ENCODE measurements around the gene HEYL. TPM values are rescaled to one million over a fixed set of nuclear protein-coding genes. Genes with fewer than 3 reads are reported as not detected.
"Not testable (repeated sequence)": the region's sequence is repeated elsewhere in the genome, so short reads cannot be mapped to it uniquely, and the experiment has no call there.

Gene HEYL
- total and polyA plus RNA-seq, 4 donors, result 7.6 to 19.6 (median 10.9) TPM

- no peak for DNase-seq
- 76 to 78% methylated on average over 6 of the region's 6 CpGs for WGBS, 2 donors
- TF ChIP-seq, protein P1, sequence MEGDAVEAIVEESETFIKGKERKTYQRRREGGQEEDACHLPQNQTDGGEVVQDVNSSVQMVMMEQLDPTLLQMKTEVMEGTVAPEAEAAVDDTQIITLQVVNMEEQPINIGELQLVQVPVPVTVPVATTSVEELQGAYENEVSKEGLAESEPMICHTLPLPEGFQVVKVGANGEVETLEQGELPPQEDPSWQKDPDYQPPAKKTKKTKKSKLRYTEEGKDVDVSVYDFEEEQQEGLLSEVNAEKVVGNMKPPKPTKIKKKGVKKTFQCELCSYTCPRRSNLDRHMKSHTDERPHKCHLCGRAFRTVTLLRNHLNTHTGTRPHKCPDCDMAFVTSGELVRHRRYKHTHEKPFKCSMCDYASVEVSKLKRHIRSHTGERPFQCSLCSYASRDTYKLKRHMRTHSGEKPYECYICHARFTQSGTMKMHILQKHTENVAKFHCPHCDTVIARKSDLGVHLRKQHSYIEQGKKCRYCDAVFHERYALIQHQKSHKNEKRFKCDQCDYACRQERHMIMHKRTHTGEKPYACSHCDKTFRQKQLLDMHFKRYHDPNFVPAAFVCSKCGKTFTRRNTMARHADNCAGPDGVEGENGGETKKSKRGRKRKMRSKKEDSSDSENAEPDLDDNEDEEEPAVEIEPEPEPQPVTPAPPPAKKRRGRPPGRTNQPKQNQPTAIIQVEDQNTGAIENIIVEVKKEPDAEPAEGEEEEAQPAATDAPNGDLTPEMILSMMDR (IDR thresholded peaks at IDR 0.05; ENCODE audit: control extremely low read depth, extremely low read depth), result no peak
- no peak for ATAC-seq (ENCODE audit: insufficient read depth, low FRiP score)
- Histone ChIP-seq H3K4me3 (no peak overlapping the region), H3K27ac (ENCODE audit: low read depth in 1 of 2, low read length in 1 of 2) (no peak overlapping the region), H3K36me3 (ENCODE audit: control insufficient read depth in 4 of 4, insufficient read depth in 4 of 4, low read length in 4 of 4) (no peaks in the 10 kb centered on the region), H3K27me3 (ENCODE audit: control insufficient read depth in 3 of 3, insufficient read depth in 3 of 3, low read length in 2 of 3) (no peaks in the 10 kb centered on the region), H3K9me3 (ENCODE audit: control insufficient read depth in 4 of 4, insufficient read depth in 3 of 4, low read length in 3 of 4) (peaks cover 0 to 2% (median 0%) of the 10 kb centered on the region in 4 donors), H3K9ac (ENCODE audit: insufficient read depth in 1 of 2, low read length in 2 of 2) (no peak overlapping the region), H3K4me1 (ENCODE audit: control insufficient read depth in 5 of 5, insufficient read depth in 5 of 5, low read length in 5 of 5) (peaks cover 0 to 4% (median 0%) of the 10 kb centered on the region in 5 donors)
Observed at GRCh38 chr1:39613250-39613649, 26.2 kb downstream of the HEYL start.

- H3K9ac ChIP-seq (ENCODE audit: insufficient read depth in 1 of 2, low read length in 2 of 2), result no peak overlapping the region
- H3K4me1 ChIP-seq (ENCODE audit: control insufficient read depth in 5 of 5, insufficient read depth in 5 of 5, low read length in 5 of 5), result peaks cover 0 to 4% (median 0%) of the 10 kb centered on the region in 5 donors
- no peak overlapping the region for H3K27ac ChIP-seq (ENCODE audit: low read depth in 1 of 2, low read length in 1 of 2)
- no peaks in the 10 kb centered on the region for H3K27me3 ChIP-seq (ENCODE audit: control insufficient read depth in 3 of 3, insufficient read depth in 3 of 3, low read length in 2 of 3)
- H3K36me3 ChIP-seq (ENCODE audit: control insufficient read depth in 4 of 4, insufficient read depth in 4 of 4, low read length in 4 of 4), result no peaks in the 10 kb centered on the region
- TF ChIP-seq, protein P1 (IDR thresholded peaks at IDR 0.05; ENCODE audit: control extremely low read depth, extremely low read depth), result peak; percentile 50
- no peaks in the 10 kb centered on the region for H3K9me3 ChIP-seq (ENCODE audit: control insufficient read depth in 4 of 4, insufficient read depth in 3 of 4, low read length in 3 of 4)
- no peak overlapping the region for H3K4me3 ChIP-seq
- WGBS, 2 donors, result 41 to 46% methylated on average over 42 of the region's 42 CpGs
- DNase-seq (peak; percentile 29 to 58 (median 50)), ATAC-seq (ENCODE audit: insufficient read depth, low FRiP score) (peak; percentile 76)
Observed at GRCh38 chr1:39609618-39610331, 29.7 kb downstream of the HEYL start.

GRCh38 chr1:39608921-39609320 is 30.5 kb downstream of the HEYL start:
- Histone ChIP-seq H3K27me3 (ENCODE audit: control insufficient read depth in 3 of 3, insufficient read depth in 3 of 3, low read length in 2 of 3) (peaks cover 0 to 2% (median 2%) of the 10 kb centered on the region in 3 donors), H3K27ac (ENCODE audit: low read depth in 1 of 2, low read length in 1 of 2) (no peak overlapping the region), H3K4me3 (no peak overlapping the region), H3K9ac (ENCODE audit: insufficient read depth in 1 of 2, low read length in 2 of 2) (no peak overlapping the region), H3K36me3 (ENCODE audit: control insufficient read depth in 4 of 4, insufficient read depth in 4 of 4, low read length in 4 of 4) (no peaks in the 10 kb centered on the region), H3K4me1 (ENCODE audit: control insufficient read depth in 5 of 5, insufficient read depth in 5 of 5, low read length in 5 of 5) (peaks cover 0 to 4% (median 0%) of the 10 kb centered on the region in 5 donors), H3K9me3 (ENCODE audit: control insufficient read depth in 4 of 4, insufficient read depth in 3 of 4, low read length in 3 of 4) (no peaks in the 10 kb centered on the region)
- ATAC-seq (ENCODE audit: insufficient read depth, low FRiP score) (no peak), DNase-seq (no peak)
- 86 to 87% methylated on average over 8 of the region's 8 CpGs for WGBS, 2 donors
- TF ChIP-seq, protein P1 (IDR thresholded peaks at IDR 0.05; ENCODE audit: control extremely low read depth, extremely low read depth), result no peak

GRCh38 chr1:39603677-39604076 is 35.8 kb downstream of the HEYL start:
- not testable (repeated sequence) for ATAC-seq (ENCODE audit: insufficient read depth, low FRiP score); H3K36me3 ChIP-seq (ENCODE audit: control insufficient read depth in 4 of 4, insufficient read depth in 4 of 4, low read length in 4 of 4); H3K27me3 ChIP-seq (ENCODE audit: control insufficient read depth in 3 of 3, insufficient read depth in 3 of 3, low read length in 2 of 3); H3K4me1 ChIP-seq (ENCODE audit: control insufficient read depth in 5 of 5, insufficient read depth in 5 of 5, low read length in 5 of 5); H3K27ac ChIP-seq (ENCODE audit: low read depth in 1 of 2, low read length in 1 of 2); DNase-seq; H3K4me3 ChIP-seq; H3K9ac ChIP-seq (ENCODE audit: insufficient read depth in 1 of 2, low read length in 2 of 2); H3K9me3 ChIP-seq (ENCODE audit: control insufficient read depth in 4 of 4, insufficient read depth in 3 of 4, low read length in 3 of 4)
- WGBS, 2 donors, result 78% methylated on average over 3 of the region's 3 CpGs

- not testable (repeated sequence) for H3K9me3 ChIP-seq (ENCODE audit: control insufficient read depth in 4 of 4, insufficient read depth in 3 of 4, low read length in 3 of 4); DNase-seq; H3K4me1 ChIP-seq (ENCODE audit: control insufficient read depth in 5 of 5, insufficient read depth in 5 of 5, low read length in 5 of 5); ATAC-seq (ENCODE audit: insufficient read depth, low FRiP score); H3K9ac ChIP-seq (ENCODE audit: insufficient read depth in 1 of 2, low read length in 2 of 2); H3K36me3 ChIP-seq (ENCODE audit: control insufficient read depth in 4 of 4, insufficient read depth in 4 of 4, low read length in 4 of 4); H3K27me3 ChIP-seq (ENCODE audit: control insufficient read depth in 3 of 3, insufficient read depth in 3 of 3, low read length in 2 of 3); H3K4me3 ChIP-seq; H3K27ac ChIP-seq (ENCODE audit: low read depth in 1 of 2, low read length in 1 of 2)
- 92 to 97% methylated on average over 8 of the region's 8 CpGs for WGBS, 2 donors
Observed at GRCh38 chr1:39601667-39602255, 37.7 kb downstream of the HEYL start.
